ENCODE results near the gene STMN1. TPM values are rescaled to one million over a fixed set of nuclear protein-coding genes. Genes with fewer than 3 reads are reported as not detected.
A peak's percentile ranks its signal among the peaks of the same experiment; 100 is the strongest.

STMN1 gene
- total and polyA plus RNA-seq, 10 of the 15 experiments (the other 5 are each of a cell fraction or from before 2014, with no cell fraction given) = 220 to 1,272 (median 603) TPM

DNA sequence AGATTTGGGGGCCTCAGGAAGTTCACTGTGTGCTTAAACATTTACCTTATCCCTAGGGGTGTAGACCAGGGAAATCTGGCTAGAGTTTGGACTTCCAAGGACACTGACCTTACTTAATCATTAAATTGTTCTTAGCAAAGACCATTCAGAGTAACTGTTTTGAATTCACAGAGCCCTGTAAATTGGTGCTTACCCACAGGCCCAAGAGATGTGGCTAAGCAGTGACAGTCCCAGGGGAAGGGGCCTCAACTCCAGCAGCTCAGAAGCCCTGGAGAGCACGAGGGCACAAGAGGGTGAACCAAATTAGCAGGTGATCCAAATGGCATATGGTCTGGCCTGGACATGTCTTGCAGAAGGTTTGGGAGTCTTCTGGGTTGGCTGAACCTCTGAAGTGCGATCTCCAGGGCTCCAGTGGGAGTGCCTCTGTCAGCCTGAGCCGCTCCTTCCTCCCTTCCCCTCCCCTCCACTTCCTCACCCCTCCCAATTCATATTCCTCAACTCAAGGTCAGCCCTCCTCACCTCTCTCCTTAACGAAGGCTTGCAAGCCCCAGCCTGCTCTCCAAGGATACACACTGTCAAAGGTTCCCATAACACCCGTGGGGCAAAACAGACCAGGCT lies 35.0 kb downstream of the STMN1 start:
- intact Hi-C loops (cut with micrococcal nuclease; ENCODE audit: unreplicated experiment) (no loop called here), in situ Hi-C loops (cut with MboI) (no loop called here)
- no peak for FAIRE-seq
- RAD21 ChIA-PET (ENCODE audit: unreplicated experiment) = no interaction called here
- CTCF ChIA-PET = interaction anchor here (0.6 to 1.5 kb wide), 7 partner anchors 11 to 1229 kb away, joined by 3 to 5 read pairs (median 4); partner anchors contain the start of gene PAFAH2
- Histone ChIP-seq H3K27me3 (replicated peaks in 1 of 2; ENCODE audit: control insufficient read depth in 2 of 2, insufficient read depth in 2 of 2, low read length in 1 of 2) (no peaks in the 10 kb centered on the region; a peak in 1 of 4 replicates), H2AFZ (ENCODE audit: control insufficient read depth, low read depth, low read length) (no peak overlapping the region), H3K4me2 (ENCODE audit: control insufficient read depth, insufficient read depth) (no peak overlapping the region), H3K36me3 (ENCODE audit: control insufficient read depth in 2 of 2, insufficient read depth in 2 of 2, low read length in 1 of 2) (no peaks in the 10 kb centered on the region), H3K4me1 (ENCODE audit: control insufficient read depth, insufficient read depth, low read length) (peaks cover 34% of the 10 kb centered on the region), H4K20me1 (ENCODE audit: control insufficient read depth, insufficient read depth) (no peaks in the 10 kb centered on the region), H3K27ac (ENCODE audit: control insufficient read depth, insufficient read depth) (no peak overlapping the region), H3K9ac (ENCODE audit: control insufficient read depth, insufficient read depth, low read length) (no peak overlapping the region), H3K9me3 (replicated peaks; ENCODE audit: control insufficient read depth, insufficient read depth, low read length) (no peaks in the 10 kb centered on the region), H3K4me3 (no peak overlapping the region), H3K79me2 (ENCODE audit: control insufficient read depth, insufficient read depth, low read length) (peaks cover 9% of the 10 kb centered on the region)
- WGBS (ENCODE audit: insufficient coverage, insufficient replicate concordance, low lambda C conversion rate, missing lambda C conversion rate) = 70% methylated on average over 5 of the region's 5 CpGs
- no TSS peak for BruUV-seq (replicated peaks)
- SMC1A ChIA-PET (ENCODE audit: uncharacterized antibody, unreplicated experiment) = interaction anchor here (0.8 to 1.2 kb wide), 6 partner anchors 9 to 363 kb away, joined by 3 to 5 read pairs (median 4); partner anchors contain the start of genes CEP85 and PAFAH2
- DNase-seq (ENCODE audit: low read depth, low spot score) = no peak
- no peak for ATAC-seq
- TF ChIP-seq ZNF217 (IDR thresholded peaks at IDR 0.05) = no peak
- TF ChIP-seq NFYA (IDR thresholded peaks at IDR 0.05; ENCODE audit: borderline replicate concordance, low read depth, low read length) = no peak
- no peak for TF ChIP-seq FOXK2 (IDR thresholded peaks at IDR 0.05)
- TF ChIP-seq, protein P1, sequence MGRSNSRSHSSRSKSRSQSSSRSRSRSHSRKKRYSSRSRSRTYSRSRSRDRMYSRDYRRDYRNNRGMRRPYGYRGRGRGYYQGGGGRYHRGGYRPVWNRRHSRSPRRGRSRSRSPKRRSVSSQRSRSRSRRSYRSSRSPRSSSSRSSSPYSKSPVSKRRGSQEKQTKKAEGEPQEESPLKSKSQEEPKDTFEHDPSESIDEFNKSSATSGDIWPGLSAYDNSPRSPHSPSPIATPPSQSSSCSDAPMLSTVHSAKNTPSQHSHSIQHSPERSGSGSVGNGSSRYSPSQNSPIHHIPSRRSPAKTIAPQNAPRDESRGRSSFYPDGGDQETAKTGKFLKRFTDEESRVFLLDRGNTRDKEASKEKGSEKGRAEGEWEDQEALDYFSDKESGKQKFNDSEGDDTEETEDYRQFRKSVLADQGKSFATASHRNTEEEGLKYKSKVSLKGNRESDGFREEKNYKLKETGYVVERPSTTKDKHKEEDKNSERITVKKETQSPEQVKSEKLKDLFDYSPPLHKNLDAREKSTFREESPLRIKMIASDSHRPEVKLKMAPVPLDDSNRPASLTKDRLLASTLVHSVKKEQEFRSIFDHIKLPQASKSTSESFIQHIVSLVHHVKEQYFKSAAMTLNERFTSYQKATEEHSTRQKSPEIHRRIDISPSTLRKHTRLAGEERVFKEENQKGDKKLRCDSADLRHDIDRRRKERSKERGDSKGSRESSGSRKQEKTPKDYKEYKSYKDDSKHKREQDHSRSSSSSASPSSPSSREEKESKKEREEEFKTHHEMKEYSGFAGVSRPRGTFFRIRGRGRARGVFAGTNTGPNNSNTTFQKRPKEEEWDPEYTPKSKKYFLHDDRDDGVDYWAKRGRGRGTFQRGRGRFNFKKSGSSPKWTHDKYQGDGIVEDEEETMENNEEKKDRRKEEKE (IDR thresholded peaks at IDR 0.05) = no peak
- TF ChIP-seq KLF5 (IDR thresholded peaks at IDR 0.05; ENCODE audit: partially characterized antibody) = no peak
- no peak for TF ChIP-seq POLR2AphosphoS2 (IDR thresholded peaks at IDR 0.05; ENCODE audit: low read depth, low read length)
- TF ChIP-seq BHLHE40 (IDR thresholded peaks at IDR 0.05; ENCODE audit: borderline replicate concordance in 1 of 2, low read depth in 2 of 2, low read length in 1 of 2) = 0 out of 4 replicates have a peak, but pooled peaks of 1 of the 2 experiments have one; percentile 13
- TF ChIP-seq SMARCA5 (IDR thresholded peaks at IDR 0.05) = no peak
- no peak for TF ChIP-seq ZNF384 (IDR thresholded peaks at IDR 0.05; ENCODE audit: borderline replicate concordance, low read depth, low read length)
- TF ChIP-seq JUNB (IDR thresholded peaks at IDR 0.05) = no peak
- TF ChIP-seq KDM1A (IDR thresholded peaks at IDR 0.05; ENCODE audit: borderline replicate concordance) = no peak
- TF ChIP-seq MEF2B (IDR thresholded peaks at IDR 0.05; ENCODE audit: partially characterized antibody, poor library complexity, severe bottlenecking) = peak; percentile 50
- TF ChIP-seq POLR2AphosphoS5 (IDR thresholded peaks at IDR 0.05; ENCODE audit: low read length) = no peak
- TF ChIP-seq SREBF1 (IDR thresholded peaks at IDR 0.05; ENCODE audit: low read length) = no peak
- TF ChIP-seq RBBP5 (conservative IDR thresholded peaks at IDR 0.05) = no peak
- TF ChIP-seq SRF (IDR thresholded peaks at IDR 0.05; ENCODE audit: low read depth in 2 of 2, low read length in 2 of 2) = no peak
- no peak for TF ChIP-seq RUNX3 (IDR thresholded peaks at IDR 0.05; ENCODE audit: low read length)
- TF ChIP-seq YY1 (IDR thresholded peaks at IDR 0.05; ENCODE audit: low read depth, low read length) = no peak
- POLR2A ChIA-PET = interaction anchor here (1.0 kb wide), 1 partner anchor 126 kb away, joined by 3 read pairs; no protein-coding TSS in a partner anchor
